Sigmoid colon (tissue), 4 donors: Measurements from ENCODE around the gene TAP2.

Experiments
- CTCF ChIP-seq, 4 experiments: fragments of 450-650 bp in 3 of 4; fragments of 200-600 bp in 1 of 4; IDR thresholded peaks; one replicate each; pipeline ENCODE4 v1.5.1; 2016 to 2019; ENCODE audit warnings: antibody characterized with exemption in 4 of 4, mild to moderate bottlenecking in 3 of 4, moderate library complexity in 2 of 4
- EP300 ChIP-seq, 4 donors: sonication (generic); formaldehyde crosslinking; IDR thresholded peaks; one replicate each; pipeline ENCODE4 v1.6.1; 2017; ENCODE audit warnings: antibody characterized with exemption in 4 of 4

GRCh38 chr6:32829495-32829894 lies 9.0 kb downstream of the TAP2 start:
- TF ChIP-seq CTCF (IDR thresholded peaks at IDR 0.05) (no peak), EP300 (IDR thresholded peaks at IDR 0.05) (no peak)
